ENCODE data around the gene GNG2. TPM values are rescaled to one million over a fixed set of nuclear protein-coding genes. Genes with fewer than 3 reads are reported as not detected.

The GNG2 gene
- total and polyA plus RNA-seq, 2 of the 8 experiments (the other 6 are each of a cell fraction or from before 2014, with no cell fraction given): 8.2 to 17.9 TPM

DNA sequence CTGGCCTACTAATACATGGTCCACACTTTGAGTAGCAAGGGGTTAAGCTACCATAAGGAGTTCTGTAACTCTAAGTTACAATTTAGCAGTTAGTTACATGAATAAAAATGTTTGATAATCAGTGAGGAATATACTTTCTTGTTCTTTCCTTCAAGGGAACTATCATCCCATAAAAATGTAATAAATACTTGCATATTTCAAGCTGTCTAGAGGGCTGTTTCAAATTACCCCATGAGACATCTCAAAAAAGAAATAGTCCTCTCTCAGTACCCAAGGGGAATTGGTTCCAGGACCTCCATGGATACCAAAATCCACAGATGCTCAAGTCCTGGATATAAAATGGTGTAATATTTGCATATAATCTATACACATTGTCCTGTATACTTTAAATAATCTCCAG, 48.7 kb upstream of the GNG2 start:
- no peak overlapping the region for H3K23ac ChIP-seq (ENCODE audit: insufficient read length)
- no peak overlapping the region for H3K9ac ChIP-seq (replicated peaks in 1 of 4; ENCODE audit: extremely low read depth in 1 of 4, low read depth in 3 of 4, low read length in 3 of 4)
- no peak overlapping the region for H3K4me3 ChIP-seq (ENCODE audit: extremely low read depth in 1 of 4, insufficient read depth in 2 of 4, low read depth in 3 of 4, low read length in 4 of 4)
- H3K9me3 ChIP-seq (ENCODE audit: insufficient read depth in 2 of 2, low read depth in 1 of 2, low read length in 1 of 2): peaks cover 3 to 5% of the 10 kb centered on the region in 2 experiments; a peak in 2 of 4 replicates
- no peak overlapping the region for H2AFZ ChIP-seq (ENCODE audit: low read length)
- no peaks in the 10 kb centered on the region for H3K27me3 ChIP-seq (replicated peaks in 1 of 4; ENCODE audit: control insufficient read depth in 3 of 4, extremely low read depth in 1 of 4, insufficient read depth in 3 of 4, low read length in 3 of 4)
- no peak overlapping the region for H3K4ac ChIP-seq (replicated peaks; ENCODE audit: insufficient read length, low read depth, low read length)
- no peak overlapping the region for H2BK15ac ChIP-seq (ENCODE audit: low read length)
- DNase-seq (ENCODE audit: low read depth in 1 of 2, low spot score in 2 of 2): no peak
- no peak overlapping the region for H2BK20ac ChIP-seq (ENCODE audit: low read length)
- no peaks in the 10 kb centered on the region for H4K20me1 ChIP-seq (replicated peaks in 1 of 2; ENCODE audit: control insufficient read depth in 1 of 2, insufficient read depth in 2 of 2, low read length in 2 of 2)
- no peak overlapping the region for H4K91ac ChIP-seq (replicated peaks; ENCODE audit: insufficient read length, low read length)
- ChIA-PET CTCF (ENCODE audit: partially characterized antibody) (interaction anchor here (1.2 kb wide), 1 partner anchor 17 kb away, joined by 3 read pairs; no protein-coding TSS in a partner anchor), POLR2A (ENCODE audit: partially characterized antibody) (no interaction called here)
- H4K5ac ChIP-seq (ENCODE audit: insufficient read length, low read depth, low read length): no peak overlapping the region
- no peak overlapping the region for H3K18ac ChIP-seq (ENCODE audit: extremely low read depth, low read length)
- H3K36me3 ChIP-seq (ENCODE audit: control insufficient read depth in 2 of 4, insufficient read depth in 4 of 4, low read length in 3 of 4): no peaks in the 10 kb centered on the region
- H4K8ac ChIP-seq (ENCODE audit: extremely low read depth, insufficient read depth, low read length): no peak overlapping the region
- no peaks in the 10 kb centered on the region; the same call in 1 of the 2 replicates for H3K79me1 ChIP-seq (ENCODE audit: low read depth, low read length)
- no peak overlapping the region for H2BK12ac ChIP-seq (ENCODE audit: low read depth, low read length)
- H3K4me2 ChIP-seq (ENCODE audit: insufficient read depth in 1 of 2, low read depth in 2 of 2, low read length in 2 of 2): no peak overlapping the region
- H3K4me1 ChIP-seq (replicated peaks in 1 of 4; ENCODE audit: control insufficient read depth in 3 of 4, insufficient read depth in 4 of 4, low read length in 3 of 4): no peaks in the 10 kb centered on the region; a peak in 1 of 7 replicates
- H3K56ac ChIP-seq (replicated peaks; ENCODE audit: insufficient read length, low read depth, low read length): no peak overlapping the region
- no peak overlapping the region for H2AK5ac ChIP-seq (ENCODE audit: low read depth, low read length)
- no peaks in the 10 kb centered on the region for H3K79me2 ChIP-seq (ENCODE audit: control insufficient read depth in 1 of 2, insufficient read depth in 2 of 2, low read length in 2 of 2)
- no peak overlapping the region for H3K14ac ChIP-seq (ENCODE audit: insufficient read length)
- no peak overlapping the region for H2BK5ac ChIP-seq (ENCODE audit: low read depth, low read length)
- FAIRE-seq: no peak
- no peak overlapping the region for H3K27ac ChIP-seq (ENCODE audit: low read depth, low read length)
- no peak overlapping the region for H2BK120ac ChIP-seq (replicated peaks; ENCODE audit: low read depth, low read length)
- no peaks in the 10 kb centered on the region for H3K23me2 ChIP-seq (ENCODE audit: low read depth, low read length)
- TF ChIP-seq SP1 (IDR thresholded peaks at IDR 0.05; ENCODE audit: low read depth, low read length) (no peak), EGR1 (IDR thresholded peaks at IDR 0.05; ENCODE audit: borderline replicate concordance, low read depth, low read length) (no peak), KDM1A (IDR thresholded peaks at IDR 0.05; ENCODE audit: borderline replicate concordance, low read length) (no peak), TAF1 (IDR thresholded peaks at IDR 0.05; ENCODE audit: low read depth, low read length) (no peak), SUZ12 (IDR thresholded peaks at IDR 0.05; ENCODE audit: low read length) (no peak), SIN3A (conservative IDR thresholded peaks at IDR 0.05 in 1 of 2, IDR thresholded peaks at IDR 0.05 in 1 of 2; ENCODE audit: low read depth in 1 of 2, low read length in 2 of 2) (no peak), HDAC2 (IDR thresholded peaks at IDR 0.05; ENCODE audit: borderline replicate concordance in 1 of 2, low read depth in 2 of 2, low read length in 2 of 2) (no peak), NANOG (IDR thresholded peaks at IDR 0.05; ENCODE audit: insufficient read depth, low read depth, low read length, poor library complexity, severe bottlenecking) (no peak), CHD1 (IDR thresholded peaks at IDR 0.05; ENCODE audit: low read depth, low read length) (no peak), POU5F1 (IDR thresholded peaks at IDR 0.05; ENCODE audit: low read depth, low read length) (no peak), YY1 (IDR thresholded peaks at IDR 0.05; ENCODE audit: low read depth, low read length) (no peak), BACH1 (IDR thresholded peaks at IDR 0.05; ENCODE audit: low read length) (no peak), POLR2AphosphoS5 (IDR thresholded peaks at IDR 0.05; ENCODE audit: low read depth, low read length) (no peak), EZH2 (IDR thresholded peaks at IDR 0.05; ENCODE audit: low read depth, low read length, severe bottlenecking) (no peak), SP2 (IDR thresholded peaks at IDR 0.05; ENCODE audit: low read length) (no peak), FOSL1 (IDR thresholded peaks at IDR 0.05; ENCODE audit: insufficient read depth, low read depth, low read length) (no peak)
